ENCODE measurements around the gene SOCS1. TPM values are rescaled to one million over a fixed set of nuclear protein-coding genes. Genes with fewer than 3 reads are reported as not detected.

SOCS1 gene
- polyA plus RNA-seq, 1 experiment, result 11.6 TPM

GRCh38 chr16:11241480-11242204, 14.4 kb downstream of the SOCS1 start:
- DNase-seq (ENCODE audit: low read depth, low spot score), result no peak
- ChIA-PET POLR2A (interaction anchor here (0.6 kb wide), 2 partner anchors 300 to 713 kb away, joined by 3 to 4 read pairs; partner anchors contain the start of gene DEXI), CTCF (no interaction called here)
- no peak for TF ChIP-seq CTCF (IDR thresholded peaks at IDR 0.05; ENCODE audit: low read depth, low read length)
- Histone ChIP-seq H3K27ac (ENCODE audit: low read depth, low read length) (no peak overlapping the region), H3K27me3 (ENCODE audit: control insufficient read depth, insufficient read depth, low read length) (no peaks in the 10 kb centered on the region), H3K9me3 (ENCODE audit: control insufficient read depth, insufficient read depth, low read length) (no peaks in the 10 kb centered on the region), H3K4me3 (ENCODE audit: low read depth, low read length) (no peak overlapping the region)

GRCh38 chr16:11240636-11241473, 15.1 kb downstream of the SOCS1 start:
- POLR2A ChIA-PET, result no interaction called here
- Histone ChIP-seq H3K27ac (ENCODE audit: low read depth, low read length) (no peak overlapping the region), H3K9me3 (ENCODE audit: control insufficient read depth, insufficient read depth, low read length) (no peaks in the 10 kb centered on the region), H3K27me3 (ENCODE audit: control insufficient read depth, insufficient read depth, low read length) (no peaks in the 10 kb centered on the region), H3K4me3 (ENCODE audit: low read depth, low read length) (no peak overlapping the region)
- CTCF ChIA-PET, result no interaction called here
- DNase-seq (ENCODE audit: low read depth, low spot score), result no peak
- no peak for TF ChIP-seq CTCF (IDR thresholded peaks at IDR 0.05; ENCODE audit: low read depth, low read length)

- Histone ChIP-seq H3K4me3 (ENCODE audit: low read depth, low read length) (no peak overlapping the region), H3K27ac (ENCODE audit: low read depth, low read length) (no peak overlapping the region), H3K9me3 (ENCODE audit: control insufficient read depth, insufficient read depth, low read length) (no peaks in the 10 kb centered on the region), H3K27me3 (ENCODE audit: control insufficient read depth, insufficient read depth, low read length) (no peaks in the 10 kb centered on the region)
- CTCF ChIA-PET, result no interaction called here
- POLR2A ChIA-PET, result no interaction called here
- no peak for TF ChIP-seq CTCF (IDR thresholded peaks at IDR 0.05; ENCODE audit: low read depth, low read length)
- DNase-seq (ENCODE audit: low read depth, low spot score), result no peak
Observed at GRCh38 chr16:11239644-11240632, 16.1 kb downstream of the SOCS1 start.

- no peak for TF ChIP-seq CTCF (IDR thresholded peaks at IDR 0.05; ENCODE audit: low read depth, low read length)
- DNase-seq (ENCODE audit: low read depth, low spot score), result no peak
- POLR2A ChIA-PET, result no interaction called here
- H3K27ac ChIP-seq (ENCODE audit: low read depth, low read length), result no peak overlapping the region
- H3K4me3 ChIP-seq (ENCODE audit: low read depth, low read length), result no peak overlapping the region
- H3K27me3 ChIP-seq (ENCODE audit: control insufficient read depth, insufficient read depth, low read length), result no peaks in the 10 kb centered on the region
- CTCF ChIA-PET, result interaction anchor here (1.6 kb wide), 1 partner anchor 20 kb away, joined by 5 read pairs; no protein-coding TSS in a partner anchor
- no peaks in the 10 kb centered on the region for H3K9me3 ChIP-seq (ENCODE audit: control insufficient read depth, insufficient read depth, low read length)
Observed at GRCh38 chr16:11238272-11239202, 17.5 kb downstream of the SOCS1 start.

All from AG04450 (cell line).